ENCODE data around the gene PRKG1. TPM values are rescaled to one million over a fixed set of nuclear protein-coding genes. Genes with fewer than 3 reads are reported as not detected.

Gene PRKG1
- total RNA-seq, 2 donors from 2014 or later, result 17.8 to 31.1 TPM

- Histone ChIP-seq H3K27ac (no peak overlapping the region), H3K36me3 (no peaks in the 10 kb centered on the region), H3K27me3 (no peaks in the 10 kb centered on the region), H3K9me3 (no peaks in the 10 kb centered on the region), H3K4me1 (peaks cover 0 to 16% of the 10 kb centered on the region in 2 donors), H3K4me3 (no peak overlapping the region)
- no peak for DNase-seq (ENCODE audit: low spot score)
- TF ChIP-seq CTCF (IDR thresholded peaks at IDR 0.05), result no peak
Observed at GRCh38 chr10:52257692-52258075, 1183.4 kb downstream of the PRKG1 start.

DNA sequence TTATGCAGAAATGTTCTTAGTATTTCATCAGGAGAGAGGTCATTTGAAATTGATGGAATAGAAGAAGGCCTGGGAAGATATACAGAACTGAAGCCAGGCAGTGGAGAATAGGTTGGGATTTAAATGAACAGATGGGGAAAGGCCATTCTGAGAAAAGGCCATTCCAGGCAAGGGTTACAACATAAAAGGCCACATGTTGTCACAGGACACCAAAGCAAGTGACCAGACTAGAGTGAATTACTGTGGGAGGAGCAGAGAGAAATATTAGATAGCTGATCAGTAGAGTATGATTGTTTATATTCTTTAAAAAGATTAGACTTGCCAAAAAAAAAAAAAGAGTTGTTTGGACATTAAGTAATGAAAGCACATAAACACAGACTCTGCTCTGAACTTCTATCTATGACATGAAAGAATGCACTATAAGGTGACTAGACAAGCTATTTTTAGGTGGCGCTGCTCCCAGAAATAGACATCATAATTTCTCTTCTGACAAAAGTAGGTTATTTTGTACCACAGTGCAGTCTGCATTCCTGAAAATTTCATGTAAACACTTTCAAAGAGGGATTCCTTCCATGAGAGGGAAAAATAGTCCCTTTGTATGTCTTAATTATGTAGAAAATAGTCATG is 1184.6 kb downstream of the PRKG1 start:
- Histone ChIP-seq H3K36me3 (no peaks in the 10 kb centered on the region), H3K27me3 (no peaks in the 10 kb centered on the region), H3K9me3 (no peaks in the 10 kb centered on the region), H3K27ac (peak overlapping the region in 1 of 2 donors; percentile 39), H3K4me3 (no peak overlapping the region), H3K4me1 (peaks cover 0 to 16% of the 10 kb centered on the region in 2 donors)
- DNase-seq (ENCODE audit: low spot score), result no peak
- no peak for TF ChIP-seq CTCF (IDR thresholded peaks at IDR 0.05)

GRCh38 chr10:52259426-52259812 is 1185.1 kb downstream of the PRKG1 start:
- no peak for TF ChIP-seq CTCF (IDR thresholded peaks at IDR 0.05)
- H3K9me3 ChIP-seq, result no peaks in the 10 kb centered on the region
- no peak for DNase-seq (ENCODE audit: low spot score)
- peaks cover 0 to 16% of the 10 kb centered on the region in 2 donors for H3K4me1 ChIP-seq
- H3K27me3 ChIP-seq, result no peaks in the 10 kb centered on the region
- peak overlapping the region in 1 of 2 donors; percentile 39 for H3K27ac ChIP-seq
- H3K36me3 ChIP-seq, result no peaks in the 10 kb centered on the region
- H3K4me3 ChIP-seq, result no peak overlapping the region

- no peak for DNase-seq (ENCODE audit: low spot score)
- Histone ChIP-seq H3K27ac (no peak overlapping the region), H3K36me3 (no peaks in the 10 kb centered on the region), H3K9me3 (no peaks in the 10 kb centered on the region), H3K27me3 (no peaks in the 10 kb centered on the region), H3K4me1 (peaks cover 0 to 15% of the 10 kb centered on the region in 2 donors), H3K4me3 (no peak overlapping the region)
- TF ChIP-seq CTCF (IDR thresholded peaks at IDR 0.05), result no peak
Observed at GRCh38 chr10:52261362-52261761, 1187.1 kb downstream of the PRKG1 start.

DNA sequence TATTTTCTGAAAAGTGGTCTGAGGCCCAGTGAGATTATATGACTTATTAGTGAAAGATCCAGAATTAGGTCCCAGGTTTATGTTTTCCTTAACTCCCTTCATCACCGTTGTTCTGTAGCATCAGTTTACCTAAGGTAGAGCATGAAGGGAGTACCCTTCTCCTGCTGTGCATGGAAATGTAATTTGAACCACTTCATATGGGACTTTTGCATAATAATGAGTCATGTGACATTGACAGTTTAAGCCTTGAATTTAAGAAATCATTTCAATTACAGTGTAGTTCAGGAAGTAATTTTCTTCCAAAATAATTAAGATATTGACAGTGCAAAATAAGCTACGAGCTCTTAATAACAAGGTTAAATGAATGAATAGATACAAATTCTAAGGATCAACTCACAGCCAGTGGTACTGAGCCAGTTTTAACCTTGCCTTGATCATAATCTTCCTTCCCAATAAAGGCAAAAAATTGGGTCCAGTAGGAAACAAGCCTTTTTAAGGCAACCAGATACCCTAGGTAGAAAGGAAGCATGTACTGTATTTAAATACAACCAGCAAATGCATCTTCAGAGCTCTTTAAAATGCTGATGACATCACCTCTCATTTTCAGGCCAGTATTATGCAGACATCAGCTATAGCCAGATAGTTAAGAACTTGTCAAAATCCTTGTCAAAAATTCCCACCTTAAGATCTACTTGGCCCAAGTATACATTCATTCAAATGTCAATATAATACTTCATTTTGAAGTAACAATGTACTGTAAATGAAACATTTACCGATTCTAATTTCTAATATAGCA is 1191.0 kb downstream of the PRKG1 start:
- H3K27ac ChIP-seq, result no peak overlapping the region
- TF ChIP-seq CTCF (IDR thresholded peaks at IDR 0.05), result no peak
- H3K27me3 ChIP-seq, result no peaks in the 10 kb centered on the region
- H3K4me1 ChIP-seq, result no peaks in the 10 kb centered on the region
- no peak overlapping the region for H3K4me3 ChIP-seq
- H3K9me3 ChIP-seq, result no peaks in the 10 kb centered on the region
- DNase-seq (ENCODE audit: low spot score), result no peak
- no peaks in the 10 kb centered on the region for H3K36me3 ChIP-seq

All from right atrium auricular region (tissue), 2 donors.